GM21576 (cell line): Measurements from ENCODE around the gene GALR2.

Experiments used
- ATAC-seq: cut with Tn5 transposase; IDR thresholded peaks from one replicate; pipeline ENCODE4 v1.9.1; 2021; ENCODE audit warnings: mild to moderate bottlenecking, moderate library complexity; ENCODE audit not compliant: unreplicated experiment

The GALR2 gene

GRCh38 chr17:76078860-76079534 is 4.4 kb downstream of the GALR2 start, which contains the start of gene ZACN:
TSS of gene ZACN (plus strand) at chr17:76079182. CDS start at chr17:76079265, 83 bp downstream.
- ATAC-seq, result no peak

- no peak for ATAC-seq
Observed at GRCh38 chr17:76079535-76079955, 5.0 kb downstream of the GALR2 start.

- no peak for ATAC-seq
Observed at GRCh38 chr17:76079956-76080767, 5.6 kb downstream of the GALR2 start.

- no peak for ATAC-seq
Observed at GRCh38 chr17:76080768-76081287, 6.2 kb downstream of the GALR2 start.

- no peak for ATAC-seq
Observed at GRCh38 chr17:76081295-76082210, 7.0 kb downstream of the GALR2 start.

- ATAC-seq, result no peak
Observed at GRCh38 chr17:76082326-76083251, 8.0 kb downstream of the GALR2 start.

- ATAC-seq, result no peak
Observed at GRCh38 chr17:76083536-76084182, 9.1 kb downstream of the GALR2 start.

GRCh38 chr17:76085066-76085730 is 10.6 kb downstream of the GALR2 start:
- no peak for ATAC-seq

- ATAC-seq, result no peak
Observed at GRCh38 chr17:76085731-76086366, 11.3 kb downstream of the GALR2 start.

- no peak for ATAC-seq
Observed at GRCh38 chr17:76086384-76086783, 11.8 kb downstream of the GALR2 start.

GRCh38 chr17:76087531-76087930 is 12.9 kb downstream of the GALR2 start:
- no peak for ATAC-seq

GRCh38 chr17:76088041-76088867 is 13.7 kb downstream of the GALR2 start:
- ATAC-seq, result no peak

GRCh38 chr17:76088868-76089576 is 14.4 kb downstream of the GALR2 start:
- ATAC-seq, result no peak

GRCh38 chr17:76089680-76090516 is 15.3 kb downstream of the GALR2 start:
- ATAC-seq, result no peak

- no peak for ATAC-seq
Observed at GRCh38 chr17:76090517-76091129, 16.0 kb downstream of the GALR2 start.
